GM18511 (cell line): ENCODE data around the gene ALPG.
"Not testable (repeated sequence)": the region's sequence is repeated elsewhere in the genome, so short reads cannot be mapped to it uniquely, and the experiment has no call there.

ENCODE experiments used
- ATAC-seq: cut with Tn5 transposase; IDR thresholded peaks from one replicate; pipeline ENCODE4 v1.9.1; 2021; ENCODE audit warnings: mild to moderate bottlenecking, moderate library complexity; ENCODE audit not compliant: unreplicated experiment

ALPG gene

DNA sequence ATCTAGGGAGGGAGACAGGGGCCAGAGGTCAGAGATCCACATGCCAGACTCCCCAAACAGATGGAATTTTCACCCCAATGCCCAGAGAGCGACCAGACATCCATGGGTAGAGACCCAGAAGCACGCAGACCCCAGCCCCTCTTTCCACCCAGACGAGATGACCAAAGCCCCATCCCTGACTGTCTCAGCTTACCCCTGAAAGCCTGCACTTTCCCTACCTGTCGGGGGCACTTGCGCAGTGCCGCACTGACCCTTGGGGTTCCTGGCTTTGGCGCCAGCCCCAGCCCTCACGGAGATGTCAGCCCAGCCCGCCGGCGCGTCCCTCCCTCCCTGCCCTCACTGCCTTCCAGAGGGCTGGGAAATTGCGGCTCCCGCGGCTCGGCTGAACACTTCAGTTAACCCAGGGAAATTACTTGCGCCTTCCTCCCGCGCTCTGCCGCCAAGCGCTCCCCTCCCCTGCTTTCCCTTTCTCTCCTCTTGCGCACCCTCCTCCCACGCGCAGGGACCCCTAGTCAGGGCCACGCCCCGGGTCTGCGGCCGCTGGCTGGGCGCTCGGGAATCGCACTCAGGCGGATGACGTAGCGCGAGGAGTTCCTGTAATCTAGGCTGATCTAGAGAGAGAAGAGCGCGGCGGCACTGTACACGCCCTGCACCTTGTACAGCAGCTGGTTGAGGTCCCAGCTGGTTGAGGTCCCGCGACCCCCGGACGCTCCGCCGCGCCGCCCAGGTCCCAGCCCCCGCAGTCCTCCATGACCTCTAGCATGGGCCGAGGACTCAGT lies 12.0 kb downstream of the ALPG start:
- no peak for ATAC-seq

DNA sequence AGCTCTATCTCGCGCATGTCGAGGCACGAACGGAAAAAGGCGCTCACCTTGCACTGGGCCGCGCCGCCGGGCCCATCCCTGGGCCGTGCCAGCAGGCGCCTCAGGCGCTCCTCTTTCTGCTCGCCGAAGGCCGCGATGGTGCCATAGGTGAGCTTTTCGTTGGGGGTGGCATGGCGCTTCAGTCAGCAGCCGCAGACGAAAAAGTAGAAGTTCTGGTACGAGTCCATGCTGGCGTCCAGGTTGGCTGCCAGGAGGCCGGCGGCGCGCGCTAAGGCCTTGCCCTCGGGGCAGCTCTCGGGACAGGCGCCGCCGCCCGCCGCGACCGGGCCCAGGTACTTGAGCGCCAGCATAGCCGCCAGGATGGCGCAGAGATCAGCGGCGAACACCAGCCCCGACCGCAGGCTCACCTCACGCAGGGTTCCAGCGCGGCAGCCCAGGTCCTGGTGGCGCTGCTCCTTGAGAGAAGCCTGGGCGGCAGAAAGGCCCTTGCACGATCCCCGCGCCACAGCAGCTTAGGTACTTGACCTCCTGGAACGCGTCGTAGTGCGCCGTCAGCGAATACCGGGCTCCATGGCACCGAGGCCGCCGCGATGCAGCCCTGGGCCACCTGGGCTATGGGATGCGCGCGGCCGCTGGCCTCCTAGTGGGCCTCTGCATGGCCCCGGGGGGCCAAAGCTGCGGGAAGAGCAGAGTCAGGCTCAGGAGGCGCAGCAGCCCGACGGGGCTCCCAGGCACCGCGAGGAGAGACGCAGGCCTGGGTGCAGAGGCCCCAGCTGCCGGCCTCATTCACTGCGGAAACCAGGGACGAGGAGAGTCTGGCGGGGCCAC lies 12.8 kb downstream of the ALPG start:
- no peak for ATAC-seq

DNA sequence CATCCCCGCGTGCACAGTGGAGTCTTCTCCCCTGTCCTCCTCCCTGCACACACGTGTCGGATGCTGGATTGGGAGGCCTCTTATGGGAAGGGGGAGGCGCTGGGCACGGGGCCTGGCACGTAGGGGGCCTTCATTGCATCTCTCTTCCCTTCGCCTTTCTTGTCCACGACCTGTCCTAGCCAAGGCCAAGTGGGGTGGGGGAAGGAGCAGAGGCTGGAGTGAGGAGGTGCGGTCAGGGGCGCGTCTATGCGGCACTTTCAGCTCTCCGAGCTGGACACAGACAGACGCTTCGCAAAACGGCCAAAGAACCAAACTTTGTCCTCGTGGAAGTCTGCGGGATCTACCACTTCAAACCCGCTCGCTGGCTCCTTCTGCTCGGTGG lies 13.4 kb downstream of the ALPG start:
- no peak for ATAC-seq

DNA sequence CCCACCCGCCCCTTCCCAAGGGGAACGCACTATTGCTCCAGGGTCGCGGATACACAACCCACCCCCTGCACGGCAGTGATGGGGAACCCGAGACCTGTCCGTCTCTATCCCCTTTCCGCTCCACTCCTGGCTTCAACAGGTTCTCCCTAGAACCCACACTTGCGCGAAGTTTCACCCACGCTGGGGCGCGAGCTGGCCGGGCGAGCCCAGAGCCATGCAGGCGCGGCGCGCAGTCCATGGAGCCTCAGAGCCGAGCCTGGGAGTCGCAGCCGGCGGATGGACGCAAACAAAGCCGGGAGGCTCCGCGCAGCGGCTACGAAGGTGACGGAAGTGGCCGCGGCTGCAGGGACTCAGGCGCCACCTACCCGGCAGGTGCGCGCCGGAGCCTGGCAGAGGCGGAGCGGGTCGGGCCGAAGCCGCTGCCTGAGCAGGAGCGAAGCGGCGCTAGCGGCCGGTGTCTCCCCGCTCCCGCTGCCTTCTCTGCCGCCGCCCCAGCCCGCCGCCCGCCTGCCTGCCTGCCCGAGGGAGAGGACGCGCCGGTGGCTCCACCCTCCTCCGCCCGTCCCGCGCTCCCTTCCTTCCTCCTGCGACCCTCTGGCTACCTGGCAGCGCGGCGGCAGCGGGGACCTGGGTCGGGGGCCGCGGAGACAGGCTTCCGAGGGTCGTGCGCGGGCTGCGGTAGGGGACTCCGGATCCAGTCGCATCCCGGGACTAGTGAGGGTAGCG lies 14.0 kb downstream of the ALPG start:
- no peak for ATAC-seq

DNA sequence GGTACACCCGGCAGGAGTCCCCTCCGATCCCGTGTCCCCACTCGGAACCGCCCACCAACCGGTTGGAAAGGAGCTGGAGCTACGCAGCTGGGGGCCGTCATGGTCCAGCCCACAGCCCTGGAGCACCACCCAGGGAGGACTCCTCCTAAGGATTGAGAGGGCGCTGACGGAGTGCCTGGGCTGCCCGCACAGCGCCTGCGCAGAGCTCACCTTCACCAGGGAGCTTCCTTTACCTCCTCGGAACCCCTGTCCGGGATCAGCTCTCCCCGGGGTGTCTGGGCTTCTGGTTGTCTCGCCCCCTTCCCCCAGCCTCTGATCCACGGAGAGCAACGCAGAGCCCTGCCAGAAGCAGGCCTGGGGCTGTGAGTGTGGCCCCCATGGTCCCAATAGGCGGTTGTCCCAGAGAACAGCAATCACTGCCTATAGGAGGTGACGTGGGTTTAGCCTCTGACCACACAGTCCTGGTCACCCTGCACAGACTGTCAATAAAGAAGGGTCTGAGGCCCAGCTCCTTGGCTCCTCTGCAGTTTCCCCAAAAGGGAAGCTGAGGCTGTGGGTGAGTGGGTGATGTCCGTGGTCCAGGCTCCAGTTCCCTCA lies 14.6 kb downstream of the ALPG start:
- no peak for ATAC-seq

DNA sequence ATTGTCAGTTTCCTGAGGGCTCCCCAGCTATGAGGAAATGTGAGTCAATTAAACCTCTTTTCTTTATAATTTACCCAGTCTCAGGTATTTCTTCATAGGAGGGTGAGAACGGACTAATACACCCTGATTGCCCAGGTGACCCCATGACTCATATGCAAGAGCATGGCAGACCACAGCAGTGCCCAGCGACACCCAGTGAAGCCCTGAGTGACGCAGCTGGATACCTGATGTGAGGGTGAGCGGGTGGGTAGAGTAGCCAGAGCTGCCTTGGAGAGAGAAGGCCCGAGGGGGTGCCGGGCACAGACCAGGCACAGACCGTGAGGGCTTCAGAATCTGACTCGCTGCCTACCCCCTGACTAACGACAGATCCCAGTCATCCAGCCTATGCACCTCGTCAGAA lies 15.4 kb downstream of the ALPG start:
- ATAC-seq: no peak

DNA sequence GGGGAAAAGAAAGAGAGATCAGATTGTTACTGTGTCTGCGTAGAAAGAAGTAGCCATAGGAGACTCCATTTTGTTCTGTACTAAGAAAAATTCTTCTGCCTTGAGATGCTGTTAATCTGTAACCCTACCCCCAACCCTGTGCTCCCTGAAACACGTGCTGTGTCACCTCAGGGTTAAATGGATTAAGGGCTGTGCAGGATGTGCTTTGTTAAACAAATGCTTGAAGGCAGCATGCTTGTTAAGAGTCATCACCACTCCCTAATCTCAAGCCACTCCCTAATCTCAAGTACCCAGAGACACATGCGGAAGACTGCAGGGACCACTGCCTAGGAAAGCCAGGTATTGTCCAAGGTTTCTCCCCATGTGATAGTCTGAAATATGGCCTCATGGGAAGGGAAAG lies 16.4 kb downstream of the ALPG start:
- not testable (repeated sequence) for ATAC-seq

DNA sequence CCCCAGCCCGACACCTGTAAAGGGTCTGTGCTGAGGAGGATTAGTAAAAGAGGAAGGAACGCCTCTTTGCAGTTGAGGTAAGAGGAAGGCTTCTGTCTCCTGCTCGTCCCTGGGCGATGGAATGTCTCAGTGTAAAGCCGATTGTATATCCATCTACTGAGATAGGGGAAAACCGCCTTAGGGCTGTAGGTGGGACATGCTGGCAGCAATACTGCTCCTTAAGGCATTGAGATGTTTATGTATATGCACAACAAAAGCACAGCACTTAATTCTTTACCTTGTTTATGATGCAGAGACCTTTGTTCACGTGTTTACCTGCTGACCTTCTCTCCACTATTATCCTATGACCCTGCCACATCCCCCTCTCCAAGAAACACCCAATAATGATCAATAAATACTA lies 16.8 kb downstream of the ALPG start:
- ATAC-seq: not testable (repeated sequence)

DNA sequence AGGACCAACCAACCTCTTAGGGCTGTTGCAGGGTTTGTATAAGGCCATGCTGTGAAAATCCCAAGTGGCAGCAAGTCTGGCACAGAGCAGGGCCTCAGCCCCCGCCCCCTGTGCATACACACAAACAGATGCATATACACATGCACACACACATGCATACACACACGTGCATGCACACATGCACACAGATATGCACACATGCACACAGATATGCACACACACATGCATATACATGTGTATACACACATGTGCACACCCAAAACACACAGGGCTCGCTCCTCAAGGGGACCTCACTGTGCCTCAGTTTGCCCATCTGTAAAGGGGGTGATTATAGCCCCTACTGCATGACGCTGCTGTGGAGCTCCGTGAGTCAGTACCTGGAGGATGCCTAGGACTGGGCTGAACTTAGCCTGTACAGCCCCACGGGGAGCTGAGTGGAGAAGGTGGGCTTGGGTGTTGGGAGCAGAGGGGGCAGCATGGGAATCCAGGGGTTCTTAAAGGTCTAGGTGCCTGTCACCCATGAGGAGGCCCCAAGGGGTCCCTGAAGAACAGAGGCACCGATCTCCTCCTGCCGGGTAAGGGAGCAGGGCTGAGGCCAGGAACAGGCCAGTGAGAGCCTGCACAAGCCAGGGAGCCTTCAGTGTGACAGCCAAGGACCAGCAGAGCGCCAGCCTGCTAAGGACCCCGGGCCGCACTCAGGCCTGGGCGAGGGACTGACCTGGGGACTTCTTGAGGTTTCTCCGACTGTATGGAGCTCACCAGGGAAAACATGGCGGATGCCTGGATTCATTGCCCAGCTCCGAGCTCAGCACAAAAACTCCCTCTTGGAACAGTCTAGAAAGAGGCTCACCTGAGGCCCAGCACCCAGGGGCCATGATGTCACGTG lies 25.3 kb downstream of the ALPG start:
- no peak for ATAC-seq

DNA sequence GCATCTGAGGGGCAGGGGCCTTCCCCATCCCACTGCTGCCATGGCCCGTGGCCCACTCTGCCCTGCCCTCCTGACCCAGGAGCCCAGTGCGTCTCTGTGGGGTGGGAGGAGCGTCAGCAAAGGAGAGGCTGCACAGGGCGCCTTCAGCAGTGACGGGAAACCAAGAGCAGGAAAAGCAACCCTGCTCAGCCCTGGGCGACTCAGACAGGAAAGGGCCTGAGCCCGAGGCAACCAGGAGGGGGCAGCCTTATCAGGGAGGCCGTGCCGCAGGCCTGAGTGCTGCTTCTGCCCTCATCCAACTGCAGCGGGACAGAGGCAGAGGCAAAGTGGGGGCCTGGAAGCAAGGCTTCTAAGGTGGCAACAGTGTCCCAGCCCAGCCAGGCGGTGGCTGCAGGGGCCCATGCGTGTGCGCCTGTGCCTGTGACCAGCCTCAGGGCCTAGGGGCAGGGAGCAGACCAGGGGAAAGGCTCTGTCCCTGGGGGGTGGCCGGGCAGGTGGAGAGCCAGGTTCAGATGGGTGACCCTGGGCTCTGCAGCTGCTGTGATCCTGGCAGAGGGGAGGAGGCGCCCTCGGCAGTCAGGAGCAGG lies 26.0 kb downstream of the ALPG start:
- ATAC-seq: no peak

DNA sequence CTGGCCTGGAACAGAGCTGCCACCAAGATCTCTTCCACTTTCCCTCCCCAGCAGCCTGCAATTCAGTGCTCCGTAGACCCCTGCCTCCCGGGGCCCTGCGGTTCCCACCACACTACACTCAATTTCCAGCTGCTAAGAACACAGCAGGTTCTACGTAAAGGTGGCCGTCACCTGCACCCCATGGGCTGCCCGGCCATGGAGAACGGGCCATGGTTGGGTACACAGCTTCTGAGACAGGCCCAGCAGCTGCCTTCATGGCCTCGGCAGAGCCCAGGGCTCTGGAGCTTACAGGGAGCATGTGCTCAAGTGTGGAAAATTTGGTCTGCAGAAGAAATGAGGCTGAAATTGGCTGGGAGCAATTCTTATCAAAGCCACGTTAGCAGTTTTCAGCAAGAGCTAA lies 27.0 kb downstream of the ALPG start:
- ATAC-seq: not testable (repeated sequence)

DNA sequence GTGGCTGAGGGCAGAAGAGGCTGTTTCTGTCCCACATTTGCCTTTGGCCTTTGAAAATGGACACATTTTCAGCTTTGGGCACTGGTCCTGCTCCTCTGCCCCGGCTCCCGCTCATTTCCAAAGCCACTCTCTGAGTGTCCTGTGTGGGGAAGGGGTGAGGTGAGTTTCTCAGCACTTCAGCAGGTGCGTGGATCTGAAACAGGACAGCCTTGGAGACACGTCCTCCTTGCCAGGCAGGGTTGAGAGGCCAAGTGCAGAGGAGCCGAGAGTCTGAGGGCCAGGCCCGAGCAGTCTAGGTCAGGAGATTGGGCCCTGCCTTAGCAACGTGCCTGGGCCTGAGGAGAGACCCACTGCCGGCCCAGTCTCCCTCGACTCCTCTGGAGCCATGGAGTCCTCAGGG lies 27.4 kb downstream of the ALPG start:
- ATAC-seq: no peak

DNA sequence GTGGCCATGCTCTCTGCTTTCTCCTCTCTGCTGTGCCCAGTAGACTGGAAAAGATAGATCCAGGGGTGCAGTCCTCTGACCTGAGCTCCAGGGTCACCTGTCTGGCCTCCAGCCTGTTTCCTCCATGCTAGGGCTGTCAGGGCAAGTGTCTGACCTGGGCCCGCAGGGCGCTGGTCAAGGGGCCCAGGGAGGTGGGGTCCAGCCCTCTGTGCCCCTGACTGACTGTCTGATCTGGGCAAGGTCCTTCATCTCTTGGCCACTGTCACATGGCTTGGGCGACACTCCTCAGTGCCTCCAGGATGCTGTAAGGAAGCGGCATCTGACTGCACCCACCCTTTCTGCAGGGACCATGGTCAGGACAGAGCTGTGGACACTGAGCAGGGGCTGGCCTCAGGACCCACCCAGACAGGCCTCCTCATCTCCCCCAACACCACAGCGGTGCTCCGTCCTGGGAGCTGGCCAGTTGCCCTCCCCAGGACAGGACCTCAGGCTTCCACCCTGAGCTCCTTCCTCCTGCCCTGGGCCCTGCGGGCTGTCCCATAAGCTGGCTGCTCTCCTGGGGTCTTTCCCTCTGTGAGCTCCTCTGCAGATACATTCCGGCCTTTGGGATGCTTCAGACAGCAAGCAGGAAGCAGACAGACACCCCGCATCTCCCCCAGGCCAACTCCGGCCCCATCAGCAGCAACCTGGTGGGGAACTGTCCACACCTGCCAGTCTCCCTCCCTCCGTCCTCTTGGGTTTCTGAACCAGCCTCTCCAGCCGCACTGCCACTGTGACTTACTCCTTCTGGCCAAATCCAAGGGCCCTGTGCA lies 28.1 kb downstream of the ALPG start:
- no peak for ATAC-seq

DNA sequence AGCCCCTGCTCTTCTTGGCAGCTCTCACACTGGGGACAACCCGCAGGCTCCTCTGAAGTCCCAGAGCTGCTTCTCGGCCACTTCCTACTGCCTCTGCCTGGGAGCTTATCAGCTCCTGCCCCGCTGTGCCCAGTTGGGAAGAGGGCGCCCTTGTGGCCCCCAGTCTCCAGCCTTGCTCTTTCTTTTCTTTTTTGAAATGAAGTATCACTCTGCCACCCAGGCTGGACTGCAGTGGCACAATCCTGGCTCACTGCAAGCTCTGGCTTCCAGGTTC lies 28.7 kb downstream of the ALPG start:
- no peak for ATAC-seq

DNA sequence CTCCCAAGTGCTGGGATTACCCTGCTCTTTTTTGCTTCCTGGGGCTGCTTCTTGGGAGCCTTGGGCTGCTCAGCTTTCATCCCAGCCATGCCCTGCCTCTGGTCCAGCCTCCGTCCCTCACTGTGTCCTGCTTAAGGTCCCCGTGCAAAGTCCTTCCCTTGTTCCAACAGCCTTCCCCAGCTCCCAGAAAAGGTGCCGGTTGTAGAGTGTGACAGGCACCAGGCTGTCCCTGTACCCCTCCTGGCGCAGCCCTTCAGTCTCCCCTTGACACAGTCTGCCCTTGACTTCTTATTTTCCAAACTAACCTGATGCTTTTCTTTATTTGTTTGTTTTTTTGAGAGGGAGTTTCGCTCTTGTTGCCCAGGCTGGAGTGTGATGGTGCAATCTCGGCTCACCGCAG lies 29.2 kb downstream of the ALPG start:
- no peak for ATAC-seq

DNA sequence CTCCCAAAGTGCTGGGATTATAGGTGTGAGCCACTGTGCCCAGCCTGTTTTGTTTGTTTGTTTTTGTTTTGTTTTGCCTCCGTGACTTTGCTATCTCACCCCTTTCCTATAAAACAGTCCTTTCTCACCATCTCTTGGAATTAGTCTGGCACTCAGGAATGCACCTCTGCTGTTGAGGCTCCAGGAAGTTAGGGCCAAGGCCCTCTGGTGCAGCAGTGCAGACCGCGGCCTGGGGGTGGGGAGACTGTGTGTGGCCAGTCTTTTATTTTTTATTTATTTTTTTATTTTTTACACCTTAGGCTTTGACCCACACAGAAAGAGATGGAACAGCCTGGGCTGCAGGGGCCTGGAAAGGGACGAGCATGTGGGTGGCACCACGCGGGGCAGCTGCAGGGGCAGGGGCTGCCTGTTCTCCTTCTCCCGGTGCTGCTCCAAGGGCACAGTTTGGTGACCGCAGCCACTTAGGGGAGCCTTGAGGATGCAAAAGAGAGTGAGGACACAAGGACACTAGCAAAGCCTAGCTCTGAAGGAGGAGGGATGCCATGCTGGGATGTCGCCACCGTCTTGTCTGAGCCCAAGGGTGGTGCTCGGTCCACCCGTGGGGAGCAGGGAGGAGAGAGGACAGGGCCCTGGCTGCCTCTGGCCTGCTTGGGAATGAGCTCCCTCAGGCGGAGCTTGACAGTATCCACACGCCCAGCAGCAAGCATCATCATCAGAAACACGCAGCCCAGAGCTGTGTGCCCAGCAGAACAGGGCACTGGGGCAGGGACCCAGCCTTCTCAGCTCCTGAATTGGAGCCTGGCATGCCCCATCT lies 29.9 kb downstream of the ALPG start:
- no peak for ATAC-seq

DNA sequence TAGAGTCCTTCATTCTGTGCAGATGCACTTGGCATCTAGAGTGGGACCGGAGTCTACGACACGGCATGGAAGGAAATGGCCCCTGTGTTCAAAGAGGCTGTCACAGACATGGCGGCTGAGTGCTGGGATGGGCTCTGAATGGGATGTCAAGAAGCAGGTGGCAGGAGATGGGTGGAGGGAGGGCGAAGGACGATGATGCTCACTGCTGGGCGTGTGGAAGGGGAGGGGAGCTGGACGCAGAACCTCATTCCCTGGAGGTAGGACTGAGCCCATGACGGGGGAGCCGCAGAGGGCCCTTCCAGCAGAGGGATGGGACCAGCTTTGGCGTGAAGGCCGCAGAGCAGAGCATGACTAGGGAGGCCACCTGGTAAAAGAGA lies 30.5 kb downstream of the ALPG start:
- ATAC-seq: no peak

DNA sequence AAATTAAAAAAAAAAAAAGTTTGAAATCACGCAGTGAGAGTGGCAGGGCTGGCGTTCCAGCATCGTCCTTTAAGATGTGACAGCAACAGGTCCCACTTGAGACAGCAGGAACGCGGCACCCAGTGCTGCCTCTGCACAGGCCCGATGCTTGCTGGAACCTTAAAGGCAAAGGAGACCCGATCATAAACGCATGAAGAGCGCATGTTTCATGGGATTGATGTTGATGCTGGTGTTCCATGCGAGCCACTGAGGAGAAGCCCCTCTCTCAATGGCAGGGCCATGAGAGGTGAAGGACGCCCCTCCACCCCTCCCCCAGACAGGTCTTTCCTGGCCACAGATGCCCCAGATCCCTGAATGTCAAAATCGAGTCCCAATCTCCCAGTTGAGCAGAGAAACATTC lies 31.4 kb downstream of the ALPG start:
- ATAC-seq: no peak
